Common myeloid progenitor, CD34-positive (primary cell): ENCODE measurements around the gene LYPD6.

Experiments used
- CTCF ChIA-PET: fragments of 350-600 bp; sonication (Branson Sonifier 250); formaldehyde crosslinking; loops from one replicate; lab custom pipeline; 2021; ENCODE audit warnings: antibody characterized with exemption; lab: Charles Lee
- POLR2A ChIA-PET: fragments of 350-600 bp; sonication (Branson Sonifier 250); formaldehyde crosslinking; loops from one replicate; lab custom pipeline; 2021; ENCODE audit warnings: antibody characterized with exemption; lab: Charles Lee
- DNase-seq, 3 donors: peaks; one replicate each; pipeline versions ENCODE4 v3.0.0 to v3.0.0-alpha.2; 2013
- H3K27ac ChIP-seq, 2 experiments: 1 replicate in 1 of 2; 2 replicates in 1 of 2; pipeline ENCODE4 v1.7.0; 2013; ENCODE audit warnings: inconsistent platforms in 2 of 2, low read length in 2 of 2, mild to moderate bottlenecking in 2 of 2, low read depth in 1 of 2, moderate library complexity in 1 of 2; ENCODE audit not compliant: severe bottlenecking in 2 of 2, insufficient read depth in 1 of 2, poor library complexity in 1 of 2
- H3K27me3 ChIP-seq, 5 experiments: replicated peaks in 2 of 5; 1 replicate in 3 of 5; 2 replicates in 2 of 5; pipeline versions ENCODE4 v1.6.1 to v1.7.0; 2013; ENCODE audit warnings: low read length in 4 of 5, mild to moderate bottlenecking in 2 of 5, moderate library complexity in 2 of 5, inconsistent platforms in 1 of 5; ENCODE audit not compliant: insufficient read depth in 5 of 5, control insufficient read depth in 4 of 5
- H3K36me3 ChIP-seq, 4 experiments: 1 replicate in 2 of 4; 2 replicates in 2 of 4; pipeline versions ENCODE4 v1.6.1 to v1.7.0; 2013; ENCODE audit warnings: low read length in 3 of 4, control low read depth in 1 of 4, mild to moderate bottlenecking in 1 of 4; ENCODE audit not compliant: control insufficient read depth in 4 of 4, insufficient read depth in 4 of 4
- H3K4me1 ChIP-seq, 4 experiments: 1 replicate in 3 of 4; 2 replicates in 1 of 4; pipeline versions ENCODE4 v1.6.1 to v1.7.1; 2013; ENCODE audit warnings: low read length in 3 of 4, mild to moderate bottlenecking in 3 of 4, control low read depth in 1 of 4, inconsistent platforms in 1 of 4, moderate library complexity in 1 of 4; ENCODE audit not compliant: control insufficient read depth in 4 of 4, insufficient read depth in 4 of 4; ENCODE audit errors: control extremely low read depth in 1 of 4
- H3K4me3 ChIP-seq, 7 experiments: 1 replicate in 4 of 7; 2 replicates in 3 of 7; pipeline versions ENCODE4 v1.5.1 to v1.7.0; 2013; ENCODE audit warnings: mild to moderate bottlenecking in 7 of 7, low read length in 6 of 7, moderate library complexity in 6 of 7, inconsistent platforms in 2 of 7, low read depth in 2 of 7, control low read depth in 1 of 7; ENCODE audit not compliant: insufficient read depth in 4 of 7, control insufficient read depth in 1 of 7; ENCODE audit errors: extremely low read depth in 1 of 7
- H3K9me3 ChIP-seq, 5 experiments: 1 replicate in 4 of 5; 2 replicates in 1 of 5; pipeline versions ENCODE4 v1.6.1 to v1.7.1; 2013; ENCODE audit warnings: low read length in 4 of 5, mild to moderate bottlenecking in 2 of 5, inconsistent platforms in 1 of 5, low read depth in 1 of 5, moderate library complexity in 1 of 5; ENCODE audit not compliant: control insufficient read depth in 4 of 5, insufficient read depth in 2 of 5; ENCODE audit errors: control extremely low read depth in 1 of 5
- WGBS: methylation state at CpG from one replicate; pipeline ENCODE4 v1.1.5; 2013; ENCODE audit not compliant: insufficient coverage; 5-methylcytosine and 5-hydroxymethylcytosine counted together

LYPD6 gene

GRCh38 chr2:149329489-149330126, 779 bp upstream of the LYPD6 start:
- Histone ChIP-seq H3K27me3 (peaks cover 18 to 41% (median 25%) of the 10 kb centered on the region in 5 experiments), H3K4me1 (peaks cover 0 to 16% (median 15%) of the 10 kb centered on the region in 4 experiments), H3K9me3 (peaks cover 0 to 1% (median 0%) of the 10 kb centered on the region in 5 experiments), H3K27ac (no peak overlapping the region), H3K36me3 (no peaks in the 10 kb centered on the region), H3K4me3 (peak overlapping the region; percentile 29 to 88 (median 64))
- WGBS, result 2% methylated on average over 27 of the region's 32 CpGs
- DNase-seq, result peak; percentile 24 to 53 (median 41)
- POLR2A ChIA-PET, result no interaction called here
- CTCF ChIA-PET, result interaction anchor here (1.8 kb wide), 1 partner anchor 9 kb away, joined by 4 read pairs; no protein-coding TSS in a partner anchor

GRCh38 chr2:149331023-149331400, 625 bp downstream of the LYPD6 start:
- no peak overlapping the region for H3K27ac ChIP-seq
- WGBS, result 5% methylated on average over 19 of the region's 19 CpGs
- H3K36me3 ChIP-seq, result no peaks in the 10 kb centered on the region
- peak in 1 of 3 donors; percentile 7 for DNase-seq
- H3K9me3 ChIP-seq, result no peaks in the 10 kb centered on the region
- H3K4me3 ChIP-seq, result peak overlapping the region in 5 of 7 experiments; percentile 40 to 88 (median 75)
- H3K4me1 ChIP-seq, result peaks cover 0 to 16% (median 15%) of the 10 kb centered on the region in 4 experiments
- H3K27me3 ChIP-seq, result peaks cover 18 to 41% (median 27%) of the 10 kb centered on the region in 5 experiments
- ChIA-PET POLR2A (no interaction called here), CTCF (interaction anchor here (1.0 to 1.8 kb wide), 3 partner anchors 8 to 1908 kb away, joined by 3 to 4 read pairs (median 3); no protein-coding TSS in a partner anchor)

- WGBS, result 67% methylated on average over 1 of the region's 2 CpGs
These were observed 2.0 kb downstream of the LYPD6 start for GRCh38 chr2:149332364-149332763.

GRCh38 chr2:149333636-149334035, 3.2 kb downstream of the LYPD6 start:
- Histone ChIP-seq H3K27ac (no peak overlapping the region), H3K27me3 (peaks cover 18 to 35% (median 27%) of the 10 kb centered on the region in 5 experiments), H3K4me3 (no peak overlapping the region), H3K36me3 (no peaks in the 10 kb centered on the region), H3K4me1 (peaks cover 0 to 16% (median 15%) of the 10 kb centered on the region in 4 experiments), H3K9me3 (no peaks in the 10 kb centered on the region)
- 94% methylated on average over 2 of the region's 3 CpGs for WGBS
- CTCF ChIA-PET, result interaction anchor here (1.0 kb wide), 1 partner anchor 21 kb away, joined by 3 read pairs; no protein-coding TSS in a partner anchor
- no peak for DNase-seq
- POLR2A ChIA-PET, result no interaction called here

More at GRCh38 chr2:149332364-149332763, 2.0 kb downstream of the LYPD6 start:
- no peak for DNase-seq
- no peak overlapping the region for H3K4me3 ChIP-seq
- H3K27ac ChIP-seq, result no peak overlapping the region
- peaks cover 18 to 41% (median 27%) of the 10 kb centered on the region in 5 experiments for H3K27me3 ChIP-seq
- H3K4me1 ChIP-seq, result peaks cover 0 to 16% (median 15%) of the 10 kb centered on the region in 4 experiments
- POLR2A ChIA-PET, result no interaction called here
- H3K9me3 ChIP-seq, result no peaks in the 10 kb centered on the region
- CTCF ChIA-PET, result interaction anchor here (1.0 kb wide), 1 partner anchor 20 kb away, joined by 3 read pairs; no protein-coding TSS in a partner anchor
- no peaks in the 10 kb centered on the region for H3K36me3 ChIP-seq

- H3K4me1 ChIP-seq, result peaks cover 0 to 16% (median 15%) of the 10 kb centered on the region in 4 experiments
- CTCF ChIA-PET, result no interaction called here
- POLR2A ChIA-PET, result no interaction called here
- no peaks in the 10 kb centered on the region for H3K36me3 ChIP-seq
- H3K9me3 ChIP-seq, result no peaks in the 10 kb centered on the region
- no CpG with 5 or more reads among the region's 2 CpGs for WGBS
- H3K27ac ChIP-seq, result no peak overlapping the region
- peaks cover 18 to 31% (median 23%) of the 10 kb centered on the region in 5 experiments for H3K27me3 ChIP-seq
- DNase-seq, result no peak
- H3K4me3 ChIP-seq, result no peak overlapping the region
These were observed 3.8 kb downstream of the LYPD6 start for GRCh38 chr2:149334156-149334555.

GRCh38 chr2:149339324-149339723, 8.9 kb downstream of the LYPD6 start:
- Histone ChIP-seq H3K4me3 (no peak overlapping the region), H3K4me1 (no peaks in the 10 kb centered on the region), H3K36me3 (no peaks in the 10 kb centered on the region), H3K9me3 (no peaks in the 10 kb centered on the region), H3K27ac (no peak overlapping the region), H3K27me3 (peaks cover 0 to 4% (median 0%) of the 10 kb centered on the region in 5 experiments)
- DNase-seq, result no peak
- CTCF ChIA-PET, result interaction anchor here (1.4 kb wide), 1 partner anchor 9 kb away, joined by 4 read pairs; the partner anchor contains the start of gene LYPD6
- POLR2A ChIA-PET, result no interaction called here
- WGBS, result 91% methylated on average over 1 of the region's 2 CpGs

GRCh38 chr2:149342509-149342908, 12.1 kb downstream of the LYPD6 start:
- DNase-seq, result no peak
- CTCF ChIA-PET, result interaction anchor here (1.2 kb wide), 1 partner anchor 11 kb away, joined by 3 read pairs; no protein-coding TSS in a partner anchor
- H3K27me3 ChIP-seq, result peaks cover 0 to 2% (median 0%) of the 10 kb centered on the region in 5 experiments
- H3K4me1 ChIP-seq, result no peaks in the 10 kb centered on the region
- H3K9me3 ChIP-seq, result no peaks in the 10 kb centered on the region
- POLR2A ChIA-PET, result no interaction called here
- H3K36me3 ChIP-seq, result no peaks in the 10 kb centered on the region
- no peak overlapping the region for H3K4me3 ChIP-seq
- no CpG with 5 or more reads among the region's 1 CpG for WGBS
- H3K27ac ChIP-seq, result no peak overlapping the region
